ENCODE measurements around the gene ADAM10.
A peak's percentile ranks its signal among the peaks of the same experiment; 100 is the strongest.

Gene ADAM10

DNA sequence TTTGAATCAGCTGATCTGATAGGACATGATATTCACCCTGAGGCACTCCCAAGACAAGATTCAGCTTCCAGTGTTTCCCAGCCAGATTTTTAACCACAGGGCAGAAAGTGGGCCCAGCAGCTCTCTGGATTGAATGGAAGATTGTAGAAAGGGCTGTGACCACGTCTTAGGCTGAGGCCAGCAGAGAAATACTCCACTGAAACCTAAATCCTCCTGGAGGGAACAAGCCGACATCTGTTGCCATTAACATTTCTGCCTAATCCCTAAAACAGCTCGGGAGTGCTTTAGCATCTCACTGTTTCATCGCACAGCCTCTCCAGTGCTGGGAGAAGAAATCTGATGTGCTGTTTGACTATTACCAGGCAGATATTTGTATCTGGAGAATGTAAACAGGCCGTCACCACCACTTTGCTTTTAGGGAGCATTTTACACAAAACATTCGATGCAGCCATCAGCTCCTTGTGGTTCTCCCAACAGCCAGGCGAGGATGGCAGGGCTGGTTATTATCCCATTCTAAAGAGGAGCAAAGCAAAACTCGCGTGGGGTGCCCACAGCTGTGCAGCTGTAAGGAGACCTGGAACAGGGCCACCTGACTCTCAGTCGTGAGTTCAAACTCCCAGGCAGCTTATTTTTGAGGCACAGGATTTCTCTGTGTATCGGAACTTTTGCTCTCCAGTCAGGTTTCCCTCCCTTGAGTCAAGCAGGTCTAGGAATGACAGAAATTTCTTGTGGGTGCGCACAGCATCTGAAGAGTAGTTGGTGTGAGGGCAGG lies 200.3 kb downstream of the ADAM10 start:
- no peak for DNase-seq

DNA sequence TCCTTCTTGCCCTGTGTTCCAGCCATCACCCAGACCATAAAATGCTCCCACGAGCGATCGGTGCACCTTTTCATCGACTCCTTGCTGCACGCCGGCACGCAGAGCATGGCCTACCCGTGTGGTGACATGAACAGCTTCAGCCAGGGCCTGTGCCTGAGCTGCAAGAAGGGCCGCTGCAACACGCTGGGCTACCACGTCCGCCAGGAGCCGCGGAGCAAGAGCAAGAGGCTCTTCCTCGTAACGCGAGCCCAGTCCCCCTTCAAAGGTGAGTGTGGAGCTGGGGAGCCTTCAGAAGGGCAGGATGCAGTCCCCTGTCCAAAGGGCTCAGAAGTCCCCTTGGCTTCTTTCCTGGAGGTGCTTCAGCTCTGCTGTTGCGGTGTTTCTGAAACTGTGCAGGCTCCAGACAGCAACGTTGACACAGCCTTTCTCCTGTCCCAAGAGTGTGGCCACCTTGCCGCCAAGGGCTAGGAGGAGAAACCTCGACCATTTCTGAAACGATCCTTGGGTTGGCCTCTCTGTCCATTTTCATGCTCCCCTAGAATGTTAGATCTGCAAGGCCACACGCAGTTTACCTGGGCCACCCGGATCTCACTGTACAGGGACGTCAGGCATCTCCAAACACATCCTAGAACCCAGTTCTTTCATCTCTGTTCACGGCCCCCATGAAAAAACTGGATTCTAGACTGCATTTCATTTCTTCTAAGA lies 201.0 kb downstream of the ADAM10 start:
- no peak for DNase-seq

DNA sequence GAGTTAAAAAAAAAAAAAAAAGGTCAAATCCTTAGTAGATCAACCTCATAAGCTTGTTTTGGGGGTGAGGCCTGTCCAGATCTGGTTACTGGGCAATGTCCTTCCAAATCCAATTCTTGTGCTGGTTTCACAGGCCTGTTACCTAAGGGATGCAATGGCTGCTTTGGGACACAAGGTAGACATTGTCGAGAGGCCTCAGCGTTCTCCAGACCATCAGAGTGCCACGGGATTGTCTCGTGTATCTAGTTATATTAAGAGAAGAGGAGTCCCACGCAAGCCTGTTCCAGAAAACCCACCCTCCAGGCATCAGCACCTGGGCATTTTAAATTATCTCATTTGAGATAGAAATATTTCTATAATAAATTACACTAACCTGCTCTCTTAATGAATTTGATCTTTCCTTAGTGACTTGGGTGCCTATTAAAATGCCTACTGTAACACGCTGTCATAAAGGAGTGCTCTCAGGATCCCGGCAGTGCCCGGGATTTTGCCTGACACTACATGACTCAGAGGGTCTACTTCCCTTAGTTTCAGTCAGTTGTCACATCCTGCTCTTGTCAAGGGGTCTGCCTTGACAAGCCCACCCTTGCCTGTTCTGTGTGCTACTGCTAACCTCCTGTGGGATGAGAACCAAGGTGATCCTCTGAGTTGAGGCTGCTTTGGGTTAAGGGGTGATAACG lies 201.7 kb downstream of the ADAM10 start:
- no peak for DNase-seq

DNA sequence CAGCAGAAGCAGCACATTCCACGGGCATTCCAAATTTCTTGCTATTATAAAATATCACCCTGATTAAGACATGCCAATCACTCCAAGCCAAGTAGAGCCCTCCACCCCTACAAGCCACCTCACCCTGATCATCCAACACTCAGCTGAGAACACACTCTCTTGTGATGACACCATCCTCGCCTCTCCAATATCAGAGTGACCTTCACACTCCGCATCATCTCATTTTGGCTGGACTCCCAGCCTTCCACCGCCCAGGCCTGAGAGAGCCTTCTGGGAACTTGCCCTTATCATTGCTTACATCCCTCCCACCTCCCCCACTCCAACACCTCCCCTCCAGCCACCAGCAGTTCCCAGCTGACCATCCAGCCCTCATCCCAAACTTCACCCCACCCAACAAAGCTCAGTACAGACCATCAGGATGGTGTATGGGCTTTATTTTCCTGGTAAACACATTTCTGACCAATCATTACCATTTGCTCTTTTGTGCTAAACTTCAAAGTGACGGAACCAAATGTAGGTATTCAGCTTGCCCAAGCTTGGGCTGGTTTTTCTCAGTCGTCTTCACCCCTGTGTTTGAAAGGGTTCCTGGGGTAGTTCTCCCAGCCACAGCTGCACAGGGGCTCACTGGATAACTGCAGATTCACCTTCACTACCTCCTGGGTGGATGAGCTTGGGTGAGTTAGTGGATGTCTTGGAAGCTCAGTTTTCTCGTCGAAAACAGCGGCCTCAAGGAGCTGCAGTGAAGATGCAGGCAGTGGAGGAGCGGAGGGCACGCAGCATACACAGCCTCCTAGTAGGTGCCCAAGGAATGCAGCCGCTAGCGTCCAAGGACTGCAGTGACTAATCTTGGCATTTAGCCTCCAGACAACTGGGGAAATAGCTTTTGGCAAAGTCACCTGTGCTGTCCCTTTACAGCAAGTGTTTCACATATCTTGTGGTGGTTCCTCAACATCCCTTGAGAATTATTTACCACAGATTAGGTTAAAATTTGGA lies 202.6 kb downstream of the ADAM10 start:
- no peak for DNase-seq

DNA sequence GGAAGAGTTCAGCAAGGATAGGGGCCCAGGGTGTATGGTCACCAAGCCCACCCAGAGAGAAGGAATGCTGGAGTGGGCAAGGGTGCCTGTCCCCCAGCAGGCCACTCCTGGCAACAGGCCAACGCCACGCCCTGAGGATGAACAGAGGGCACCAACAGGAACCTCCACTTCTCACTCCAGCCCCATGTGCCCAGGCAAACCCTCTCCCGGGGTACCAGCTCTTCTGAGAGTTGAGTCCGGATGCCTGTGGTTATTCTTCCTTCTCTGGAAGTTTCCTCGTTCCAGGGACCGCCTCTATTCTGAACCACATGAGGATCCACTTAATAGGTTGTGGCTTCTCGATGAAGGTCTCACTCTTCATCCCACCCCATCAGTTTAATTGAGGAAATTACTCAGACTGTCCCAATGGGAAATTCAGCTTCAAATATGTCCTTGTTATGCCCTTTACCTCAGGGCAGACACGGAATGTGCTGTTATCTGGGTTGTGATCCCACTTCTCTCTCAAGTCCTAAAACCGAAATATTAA lies 203.4 kb downstream of the ADAM10 start:
- DNase-seq = no peak

DNA sequence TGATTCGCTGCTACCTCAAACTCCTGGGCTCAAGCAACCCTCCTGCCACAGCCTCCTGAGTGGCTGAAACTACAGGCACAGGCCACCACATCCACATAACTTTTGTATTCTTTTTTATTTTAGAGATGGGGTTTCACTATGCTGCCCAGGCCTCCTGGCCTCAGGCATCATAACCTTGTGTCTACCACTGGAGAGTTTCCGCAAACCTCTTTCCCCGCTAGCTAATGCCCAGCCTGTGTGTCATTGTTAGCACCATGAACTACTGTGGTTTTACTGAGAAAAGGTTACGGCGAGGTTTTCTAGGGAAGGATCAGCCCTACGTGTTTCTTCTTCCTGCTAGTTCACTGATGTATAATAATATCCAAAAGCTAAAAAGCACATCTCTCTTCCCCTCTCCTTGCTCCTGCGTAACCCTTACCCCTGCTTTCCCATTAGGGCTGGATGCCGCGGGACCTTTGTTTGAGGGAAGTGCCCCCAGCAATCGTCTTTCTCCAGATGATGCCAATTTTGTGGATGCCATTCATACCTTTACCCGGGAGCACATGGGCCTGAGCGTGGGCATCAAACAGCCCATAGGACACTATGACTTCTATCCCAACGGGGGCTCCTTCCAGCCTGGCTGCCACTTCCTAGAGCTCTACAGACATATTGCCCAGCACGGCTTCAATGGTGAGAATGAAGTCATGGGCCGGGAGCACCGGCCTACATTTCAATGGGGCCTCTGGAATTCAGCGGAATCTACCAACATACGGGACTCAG lies 204.0 kb downstream of the ADAM10 start:
- peak in 1 of 2 experiments; percentile 23 for DNase-seq

DNA sequence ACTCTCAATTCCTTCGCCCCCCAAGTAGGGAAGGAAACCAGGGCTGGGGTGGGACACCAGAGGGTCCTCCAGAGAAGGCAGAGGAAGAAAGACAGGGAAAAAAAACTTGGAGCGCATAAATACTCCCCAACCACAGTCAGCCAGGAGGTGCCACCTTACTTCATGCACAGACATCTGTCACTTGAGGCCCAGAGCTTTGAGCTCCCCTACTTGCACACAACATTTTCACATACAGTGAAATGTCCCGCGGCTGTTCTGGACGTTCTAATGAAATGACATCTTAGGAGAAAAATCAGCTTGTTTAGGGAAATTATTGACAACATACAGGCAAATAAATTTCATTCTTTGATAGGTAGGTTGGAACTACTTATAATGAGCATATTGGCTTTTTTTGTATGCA lies 204.8 kb downstream of the ADAM10 start:
- no peak for DNase-seq

DNA sequence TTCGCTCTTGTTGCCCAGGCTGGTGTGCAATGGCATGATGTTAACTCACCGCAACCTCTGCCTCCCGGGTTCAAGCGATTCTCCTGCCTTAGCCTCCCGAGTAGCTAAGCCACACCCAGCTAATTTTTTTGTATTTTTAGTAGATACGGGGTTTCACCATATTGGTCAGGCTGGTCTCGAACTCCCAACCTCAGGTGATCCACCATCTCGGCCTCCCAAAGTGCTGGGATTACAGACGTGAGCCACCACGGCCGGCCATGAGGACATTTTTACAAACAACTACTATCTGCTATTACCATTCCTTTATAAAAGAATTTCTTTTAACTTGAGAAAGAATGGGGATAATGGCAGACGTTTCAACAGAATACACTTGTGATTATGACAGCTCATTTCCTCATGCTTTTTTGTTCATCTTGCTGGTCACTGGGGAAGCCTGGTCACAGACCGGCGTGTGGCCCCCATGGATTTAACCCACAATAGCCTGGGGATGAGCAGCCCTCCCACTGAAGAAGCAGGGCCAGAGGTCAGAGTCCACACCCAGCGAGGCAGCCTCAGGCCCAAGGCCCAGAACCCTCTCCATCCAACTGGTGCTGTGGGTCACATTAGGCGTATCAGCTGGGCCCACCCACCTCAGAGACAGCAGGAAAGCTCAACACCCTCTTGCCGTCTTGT lies 205.7 kb downstream of the ADAM10 start:
- no peak for DNase-seq

DNA sequence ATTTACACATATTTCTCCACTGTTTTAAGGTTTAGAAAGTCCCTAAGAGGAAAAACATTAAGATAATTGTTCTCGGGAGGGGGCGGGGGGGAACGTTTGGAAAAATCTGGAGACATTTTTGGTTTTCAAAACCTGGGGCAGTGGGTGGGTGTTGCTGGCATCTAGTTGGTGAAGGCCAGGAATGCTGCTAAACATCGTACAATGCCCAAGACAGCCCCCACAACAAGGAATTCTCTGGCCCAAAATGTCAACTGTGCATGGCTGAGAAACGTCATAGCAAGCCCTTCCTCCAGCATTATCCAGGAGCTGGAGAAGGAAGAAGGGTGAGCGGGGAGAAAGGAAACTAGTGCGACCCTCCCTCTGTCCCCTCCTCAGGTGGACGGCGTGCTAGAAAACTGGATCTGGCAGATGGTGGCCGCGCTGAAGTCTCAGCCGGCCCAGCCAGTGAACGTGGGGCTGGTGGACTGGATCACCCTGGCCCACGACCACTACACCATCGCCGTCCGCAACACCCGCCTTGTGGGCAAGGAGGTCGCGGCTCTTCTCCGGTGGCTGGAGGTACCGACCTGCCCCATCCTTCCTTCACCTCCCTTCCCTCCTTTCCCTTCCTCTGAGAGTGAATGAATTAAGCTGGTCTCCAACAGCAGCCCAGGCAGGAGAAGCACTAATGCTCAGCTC lies 208.0 kb downstream of the ADAM10 start:
- no peak for DNase-seq

DNA sequence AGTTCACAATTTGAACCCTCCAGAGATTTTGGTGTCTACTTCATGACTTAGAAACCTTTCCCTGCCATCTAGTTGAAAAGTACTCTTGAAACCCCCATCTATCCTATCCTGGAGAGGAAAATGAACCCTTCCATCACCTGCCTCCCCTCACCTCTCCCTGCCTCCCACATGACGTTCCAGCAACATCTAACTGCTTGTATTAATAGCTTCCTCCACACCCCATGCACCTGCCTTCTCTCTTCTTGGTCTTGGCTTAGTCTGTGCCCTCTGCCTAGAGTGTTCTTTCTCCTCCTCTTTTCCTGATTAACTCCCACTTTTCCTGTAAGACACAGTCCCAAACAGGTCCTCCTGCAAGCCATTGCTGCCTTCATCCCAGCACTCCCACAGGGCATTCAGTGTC lies 210.0 kb downstream of the ADAM10 start:
- no peak for DNase-seq

DNA sequence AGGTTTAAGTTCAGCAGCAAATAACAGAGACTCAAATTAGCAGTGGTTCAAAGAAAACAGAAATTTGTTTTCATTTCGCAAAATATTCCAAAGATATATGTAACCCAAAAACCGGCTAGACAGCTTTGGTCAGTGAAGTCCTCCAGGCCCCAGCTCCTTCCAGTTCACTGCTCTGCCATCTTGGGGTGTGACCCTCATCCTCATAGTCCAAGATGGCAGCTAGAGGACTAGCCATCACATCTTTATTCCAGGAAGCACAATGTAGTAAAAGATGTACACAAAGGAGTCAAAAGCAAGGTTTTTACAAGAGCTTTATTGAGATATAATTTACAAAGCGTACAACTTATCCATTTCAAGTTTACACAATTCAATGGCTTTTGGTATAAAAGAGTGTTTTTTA lies 210.6 kb downstream of the ADAM10 start:
- no peak for DNase-seq
